Subcutaneous adipose tissue (tissue), 4 donors: ENCODE measurements around the gene FRMD6. TPM values are rescaled to one million over a fixed set of nuclear protein-coding genes. Genes with fewer than 3 reads are reported as not detected.

ENCODE experiments used
- total RNA-seq, 4 donors: library from RNA; depleted of rRNA; stranded (reverse); fragments of >200 nt; gene quantifications; one replicate each; pipeline ENCODE4 v1.1.0, GENCODE V29; 2016
- TF ChIP-seq, protein P1 (sequence below): fragments of 450-650 bp; IDR thresholded peaks from one replicate; pipeline ENCODE4 v1.5.1; 2016; ENCODE audit warnings: low read depth, mild to moderate bottlenecking, control low read depth, antibody characterized with exemption, moderate library complexity

FRMD6 gene
- total RNA-seq, 4 donors from 2014 or later, result 14.1 to 19.4 (median 18.2) TPM

DNA sequence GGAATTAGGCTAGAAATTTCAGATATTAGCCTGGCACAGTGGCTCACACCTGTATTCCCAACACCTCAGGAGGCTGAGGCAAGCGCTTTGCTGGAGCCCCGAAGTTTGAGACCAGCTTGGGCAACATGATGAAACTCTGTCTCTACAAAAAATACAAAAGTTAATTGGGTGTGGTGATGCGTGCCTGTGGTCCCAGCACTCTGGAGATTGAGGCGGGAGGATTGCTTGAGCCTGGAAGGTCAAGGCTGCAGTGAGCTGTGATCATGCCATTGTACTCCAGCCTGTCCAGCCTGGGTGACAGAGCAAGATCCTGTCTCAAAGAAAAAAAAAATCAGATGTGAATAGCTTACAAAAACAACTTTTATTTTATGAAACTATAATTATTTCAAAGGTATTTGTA lies 15.1 kb downstream of the FRMD6 start:
- TF ChIP-seq, protein P1, sequence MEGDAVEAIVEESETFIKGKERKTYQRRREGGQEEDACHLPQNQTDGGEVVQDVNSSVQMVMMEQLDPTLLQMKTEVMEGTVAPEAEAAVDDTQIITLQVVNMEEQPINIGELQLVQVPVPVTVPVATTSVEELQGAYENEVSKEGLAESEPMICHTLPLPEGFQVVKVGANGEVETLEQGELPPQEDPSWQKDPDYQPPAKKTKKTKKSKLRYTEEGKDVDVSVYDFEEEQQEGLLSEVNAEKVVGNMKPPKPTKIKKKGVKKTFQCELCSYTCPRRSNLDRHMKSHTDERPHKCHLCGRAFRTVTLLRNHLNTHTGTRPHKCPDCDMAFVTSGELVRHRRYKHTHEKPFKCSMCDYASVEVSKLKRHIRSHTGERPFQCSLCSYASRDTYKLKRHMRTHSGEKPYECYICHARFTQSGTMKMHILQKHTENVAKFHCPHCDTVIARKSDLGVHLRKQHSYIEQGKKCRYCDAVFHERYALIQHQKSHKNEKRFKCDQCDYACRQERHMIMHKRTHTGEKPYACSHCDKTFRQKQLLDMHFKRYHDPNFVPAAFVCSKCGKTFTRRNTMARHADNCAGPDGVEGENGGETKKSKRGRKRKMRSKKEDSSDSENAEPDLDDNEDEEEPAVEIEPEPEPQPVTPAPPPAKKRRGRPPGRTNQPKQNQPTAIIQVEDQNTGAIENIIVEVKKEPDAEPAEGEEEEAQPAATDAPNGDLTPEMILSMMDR, result no peak

DNA sequence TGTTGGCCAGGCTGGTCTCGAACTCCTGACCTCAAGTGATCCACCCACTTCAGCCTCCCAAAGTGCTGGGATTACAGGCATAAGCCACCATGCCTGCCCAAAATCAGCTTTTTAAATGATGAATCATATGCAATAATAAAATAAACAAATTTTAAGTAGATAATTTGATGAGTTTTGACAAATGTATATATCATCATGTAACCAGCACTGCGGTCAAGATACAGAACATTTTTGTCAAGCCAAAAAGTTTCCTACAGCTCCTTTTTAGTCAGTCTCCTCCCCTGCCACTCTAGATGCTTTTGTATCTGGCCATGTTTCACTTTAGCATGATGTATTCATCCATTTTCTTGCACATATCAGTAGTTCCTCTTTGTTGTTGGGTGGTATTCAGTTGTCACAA lies 17.2 kb downstream of the FRMD6 start:
- TF ChIP-seq, protein P1, result no peak

DNA sequence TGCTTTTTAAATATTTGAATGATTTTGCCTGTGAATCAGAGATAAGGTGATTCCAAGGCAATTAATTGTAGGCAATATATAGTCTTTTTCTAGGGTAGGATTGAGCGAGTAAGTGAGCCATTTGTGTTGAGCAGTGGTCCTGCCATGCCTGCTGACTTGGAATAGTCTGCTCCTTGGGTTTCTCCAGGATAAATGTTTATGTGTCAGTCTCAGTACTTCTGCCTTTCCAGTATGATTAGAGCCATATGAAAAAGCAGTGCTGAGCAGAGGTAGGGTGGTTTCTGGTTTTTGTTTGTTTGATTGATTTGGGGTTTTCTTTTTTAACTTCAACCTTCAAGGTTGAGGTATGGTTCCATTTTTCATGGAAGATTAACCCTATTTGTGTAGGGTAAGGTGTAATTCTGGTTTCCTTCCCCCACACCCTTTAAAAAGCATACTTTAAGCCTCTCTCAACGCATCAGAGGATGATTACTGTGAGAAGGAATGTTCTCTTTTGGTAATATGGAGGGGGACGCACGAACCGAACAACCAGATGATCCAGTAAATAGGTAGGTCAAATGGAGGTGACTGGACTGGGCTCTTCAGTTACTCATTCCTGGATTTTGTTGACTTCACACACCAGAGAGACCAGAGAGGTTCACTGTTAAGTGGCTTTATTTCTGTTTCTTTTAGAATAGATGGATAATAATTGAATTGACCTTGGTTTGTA lies 22.7 kb downstream of the FRMD6 start:
- TF ChIP-seq, protein P1, result no peak

DNA sequence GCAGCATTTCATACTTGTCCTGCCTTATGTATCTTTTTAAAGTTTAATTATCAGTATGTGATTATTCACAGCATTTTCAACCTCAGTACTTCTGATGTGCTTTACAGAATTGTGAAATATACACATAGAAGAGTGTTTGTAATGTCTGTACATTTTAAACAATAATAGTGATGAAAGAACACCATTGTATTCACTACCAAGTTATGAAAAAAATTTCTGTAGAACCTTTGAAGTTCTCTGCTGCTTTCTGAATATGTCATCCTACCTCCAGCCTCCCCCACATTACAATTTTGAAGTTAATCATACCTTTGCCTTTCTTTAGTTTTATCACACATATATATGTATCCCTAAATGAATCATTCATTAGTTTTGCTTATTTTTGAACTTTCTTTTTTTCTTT lies 24.8 kb downstream of the FRMD6 start:
- TF ChIP-seq, protein P1, result no peak

DNA sequence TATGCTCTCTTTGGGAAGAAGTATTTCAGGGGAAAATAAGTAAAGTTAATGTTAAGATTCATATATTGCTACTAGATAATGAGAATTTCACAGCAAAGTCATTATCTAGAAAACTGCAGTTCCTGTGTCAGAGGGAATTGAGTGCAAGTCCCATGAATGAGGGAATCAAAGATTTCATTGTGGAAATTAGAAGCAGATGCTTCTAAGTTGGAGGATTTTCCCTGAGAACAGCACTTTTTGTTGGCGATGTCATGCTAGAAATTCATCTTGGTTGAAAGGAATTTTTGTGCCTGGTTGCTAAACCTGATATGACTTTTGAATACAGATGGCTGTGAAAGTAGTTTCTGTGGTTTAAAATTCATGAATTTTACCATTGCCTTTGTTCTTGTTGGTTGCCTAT lies 25.6 kb downstream of the FRMD6 start:
- TF ChIP-seq, protein P1, result no peak

DNA sequence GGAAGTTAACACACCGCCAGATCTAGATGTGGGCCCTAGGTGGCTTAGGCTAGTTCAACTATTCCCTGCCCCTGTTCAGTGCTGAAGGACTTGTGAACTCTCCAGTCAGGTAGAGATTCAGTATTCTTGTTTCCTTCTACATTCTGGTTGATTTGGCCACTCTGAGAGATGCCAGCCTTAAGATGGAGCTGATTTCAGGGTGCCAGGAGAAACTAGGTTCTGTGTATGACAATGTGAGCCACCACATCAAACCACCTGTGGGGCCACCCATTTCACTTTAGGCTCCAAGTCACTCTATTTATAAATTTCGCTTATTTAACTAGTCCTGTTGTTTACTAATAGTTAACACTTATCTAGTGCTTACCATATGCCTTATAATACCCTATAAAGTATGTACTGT lies 26.0 kb downstream of the FRMD6 start:
- TF ChIP-seq, protein P1, result no peak

DNA sequence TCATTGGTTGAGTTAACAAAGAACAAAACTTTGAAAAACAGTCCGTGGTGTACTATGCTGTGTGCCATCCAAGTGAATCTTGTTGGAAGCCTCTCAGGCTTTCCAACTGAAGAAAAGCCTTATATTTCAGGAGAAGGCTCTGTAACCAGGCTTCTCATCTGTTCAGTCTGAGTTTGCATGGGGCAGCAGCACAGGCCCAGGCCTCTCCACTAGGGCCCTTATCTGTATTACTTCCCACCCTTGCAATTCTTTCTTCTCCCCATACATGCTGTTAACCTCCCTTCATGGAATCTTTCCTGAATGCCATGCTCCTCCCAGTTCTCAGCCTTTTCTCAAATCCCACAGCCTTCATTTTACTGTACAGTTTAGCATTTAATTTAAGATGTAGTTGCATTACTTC lies 28.3 kb downstream of the FRMD6 start:
- TF ChIP-seq, protein P1, result no peak
